GM19351 (cell line): ENCODE measurements around the gene PLAC1.
A peak's percentile ranks its signal among the peaks of the same experiment; 100 is the strongest.

Source experiments
- ATAC-seq: cut with Tn5 transposase; IDR thresholded peaks from one replicate; pipeline ENCODE4 v1.9.1; 2021; ENCODE audit warnings: mild to moderate bottlenecking, moderate library complexity; ENCODE audit not compliant: unreplicated experiment

Gene PLAC1

DNA sequence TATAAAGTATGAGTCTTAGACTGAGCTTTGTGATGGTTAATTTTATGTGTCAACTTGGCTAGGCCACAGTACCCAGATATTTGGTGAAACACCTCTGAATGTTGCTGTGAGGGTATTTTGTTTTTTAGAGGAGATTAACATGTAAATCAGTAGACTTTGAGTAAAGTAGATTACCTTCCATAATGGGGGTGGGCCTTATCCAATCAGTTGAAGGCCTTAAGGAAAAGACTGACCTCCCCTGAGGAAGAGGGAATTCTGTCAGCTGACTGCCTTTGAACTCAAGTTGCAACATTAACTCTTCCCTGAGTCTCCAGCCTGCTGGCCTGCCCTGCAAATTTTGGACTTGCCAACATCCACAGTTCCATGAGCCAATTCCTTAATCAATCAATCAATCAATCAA lies 66.0 kb downstream of the PLAC1 start:
- ATAC-seq, result no peak

DNA sequence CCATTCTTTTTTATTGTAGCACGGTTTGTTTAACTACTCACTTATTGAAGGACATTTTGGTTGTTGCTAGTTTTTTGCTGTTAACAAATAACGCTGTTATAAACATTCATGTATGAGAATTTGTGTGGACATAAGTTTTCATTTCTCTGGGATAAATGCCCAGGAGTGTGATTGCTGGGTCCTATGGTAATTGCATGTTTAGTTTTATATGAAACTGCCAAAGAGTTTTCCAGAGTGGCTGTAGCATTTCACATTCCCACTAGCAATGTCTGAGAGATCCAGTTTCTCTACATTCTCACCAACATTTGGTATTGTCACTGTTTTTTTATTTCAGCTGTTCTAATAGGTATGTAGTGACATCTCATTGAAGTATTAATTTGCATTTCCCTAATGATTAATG lies 66.8 kb downstream of the PLAC1 start:
- no peak for ATAC-seq

DNA sequence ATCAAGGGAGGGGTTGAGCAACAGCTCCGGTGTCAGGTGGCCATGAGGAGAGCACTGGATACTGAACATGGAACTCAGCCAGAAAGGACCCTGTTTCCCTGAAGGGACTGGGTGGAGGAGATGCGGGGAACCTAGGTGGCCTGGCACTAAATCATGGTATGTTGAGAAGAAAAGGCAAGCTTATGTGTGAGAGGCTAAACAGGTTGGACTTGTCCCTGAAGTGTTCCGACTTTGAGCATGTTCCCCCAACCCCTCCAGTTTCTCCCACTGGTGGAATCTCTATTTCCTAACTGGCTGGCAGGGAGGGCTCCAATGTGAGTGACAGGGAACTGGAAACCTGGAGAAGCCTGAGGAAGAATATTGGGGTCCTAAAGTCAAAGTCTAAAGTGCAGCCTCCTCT lies 69.5 kb downstream of the PLAC1 start:
- no peak for ATAC-seq

DNA sequence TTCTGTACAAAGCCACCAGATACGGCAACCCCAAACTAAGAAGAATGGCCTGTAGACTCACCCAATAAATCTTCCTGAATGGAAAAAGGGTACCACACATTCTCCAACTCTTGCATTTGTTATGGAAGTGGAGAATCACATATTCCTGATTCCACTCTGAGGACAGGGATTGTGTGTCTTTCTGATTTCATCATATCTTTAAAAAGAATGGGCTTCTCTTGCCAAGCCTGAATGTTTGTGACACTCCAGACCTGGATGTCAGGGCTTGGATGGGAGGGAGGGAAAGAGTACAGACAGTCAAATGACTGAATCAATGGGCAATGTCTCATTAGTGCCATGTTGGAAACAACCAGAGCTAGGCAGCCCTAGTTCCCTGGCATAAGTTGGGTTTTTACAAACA lies 77.4 kb downstream of the PLAC1 start:
- no peak for ATAC-seq

DNA sequence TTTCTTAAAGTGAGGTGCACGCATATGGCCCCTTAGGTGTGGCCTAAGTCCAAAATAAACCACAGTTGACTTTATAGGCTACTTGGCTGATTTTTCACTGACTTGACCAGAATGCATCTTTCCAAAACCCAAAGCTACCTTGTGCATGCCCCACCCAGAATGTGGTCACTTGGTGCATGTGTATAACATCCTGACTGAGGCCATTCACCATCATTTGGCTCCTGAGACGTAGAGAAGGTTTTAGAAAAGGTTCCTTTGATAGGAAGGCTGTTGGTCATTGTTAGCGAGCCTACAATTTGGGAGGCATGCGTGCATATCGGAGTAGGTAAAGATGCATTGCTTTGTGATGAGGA lies 84.6 kb downstream of the PLAC1 start:
- no peak for ATAC-seq

DNA sequence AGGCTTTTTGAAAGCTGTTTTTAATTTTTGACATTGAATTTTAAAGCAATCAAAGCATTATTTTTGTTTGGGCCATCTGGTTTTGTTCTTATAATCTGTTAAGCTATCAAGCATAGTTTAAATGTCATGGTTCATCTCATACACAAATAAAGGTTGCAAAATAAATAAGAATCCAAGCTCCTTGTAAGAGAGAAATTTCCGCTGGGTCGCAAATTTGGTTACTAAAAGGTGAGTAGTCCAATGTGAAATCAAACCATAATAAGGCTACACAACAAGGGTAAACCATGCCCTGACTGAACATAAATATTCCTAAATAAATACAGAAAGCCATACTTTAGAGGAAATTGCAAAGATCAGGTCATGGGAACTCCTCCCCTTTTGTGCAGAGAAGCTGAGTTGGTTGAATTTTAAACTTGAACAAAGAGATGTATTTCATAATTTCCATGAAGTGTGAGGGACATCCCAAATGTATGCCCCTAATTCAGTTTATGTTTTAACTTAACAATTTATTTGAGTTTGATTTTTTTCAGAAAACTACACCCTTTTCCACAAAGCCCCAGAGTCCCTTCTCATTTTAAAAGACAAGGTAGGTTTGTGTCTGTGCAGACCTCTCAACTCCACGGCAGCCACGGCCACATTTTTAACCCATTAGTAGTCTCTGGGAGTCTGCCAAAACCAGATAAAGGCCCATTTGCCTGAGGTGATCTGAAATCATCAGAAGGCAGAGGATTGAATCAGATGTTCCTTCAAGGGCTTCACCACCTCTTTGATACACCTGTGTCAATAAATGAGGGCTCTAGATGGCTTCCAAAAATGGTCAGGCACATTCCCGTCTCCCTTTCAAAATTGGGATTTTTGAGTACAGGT lies 85.2 kb downstream of the PLAC1 start:
- ATAC-seq, result no peak

DNA sequence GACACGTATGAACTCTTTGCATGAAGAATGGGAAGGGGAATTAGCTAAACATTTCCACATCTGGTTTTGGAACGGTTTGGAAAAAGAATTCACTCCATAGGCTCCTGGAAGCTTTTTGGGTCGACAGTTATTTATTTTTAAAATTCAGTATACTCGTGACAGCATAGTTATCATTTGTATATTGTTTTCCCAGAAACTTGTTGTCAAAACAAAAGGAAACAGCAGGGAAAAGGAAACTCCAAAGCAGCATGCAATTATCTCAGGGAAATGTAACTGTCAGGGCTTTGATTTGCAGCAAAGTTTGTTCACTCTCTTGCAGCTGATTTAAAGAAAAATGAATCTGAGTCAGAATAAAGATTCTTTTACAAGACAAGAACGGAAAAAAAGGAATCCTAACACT lies 86.5 kb downstream of the PLAC1 start:
- ATAC-seq, result no peak

DNA sequence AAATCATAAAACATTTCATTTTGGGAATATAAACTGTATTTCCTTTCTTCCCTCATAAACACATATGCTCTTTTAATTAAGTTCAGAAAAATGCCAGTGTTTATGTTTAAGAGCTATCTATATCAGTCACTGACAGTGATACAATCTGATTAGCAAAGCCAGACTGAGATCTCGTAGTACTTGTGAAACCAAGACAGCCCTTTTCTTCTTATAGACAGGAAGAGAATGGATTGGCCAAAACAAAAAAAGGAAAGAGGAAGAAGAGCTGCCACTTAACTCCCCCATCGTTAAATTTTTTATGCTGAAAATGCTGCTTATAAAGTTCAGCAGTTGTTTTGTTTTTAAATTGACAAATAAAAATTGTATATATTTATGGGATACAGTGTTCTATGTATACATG lies 87.4 kb downstream of the PLAC1 start:
- no peak for ATAC-seq

DNA sequence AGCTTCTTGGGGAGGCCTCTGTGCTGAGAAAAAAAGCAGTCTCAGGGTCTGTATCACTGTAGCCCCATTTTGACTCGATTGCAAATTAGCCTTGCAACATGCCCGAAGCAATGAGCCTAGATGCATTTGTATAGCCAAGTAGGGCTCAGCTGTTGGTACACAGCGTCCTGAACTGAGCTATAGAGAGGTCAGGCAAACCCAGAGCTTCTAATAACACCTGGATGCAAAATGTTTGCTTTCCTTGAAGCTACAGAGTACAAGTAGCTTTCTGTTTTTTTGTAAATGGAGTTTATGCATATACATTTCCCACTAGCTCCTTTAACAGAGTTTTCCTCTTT lies 87.8 kb downstream of the PLAC1 start:
- ATAC-seq, result no peak

DNA sequence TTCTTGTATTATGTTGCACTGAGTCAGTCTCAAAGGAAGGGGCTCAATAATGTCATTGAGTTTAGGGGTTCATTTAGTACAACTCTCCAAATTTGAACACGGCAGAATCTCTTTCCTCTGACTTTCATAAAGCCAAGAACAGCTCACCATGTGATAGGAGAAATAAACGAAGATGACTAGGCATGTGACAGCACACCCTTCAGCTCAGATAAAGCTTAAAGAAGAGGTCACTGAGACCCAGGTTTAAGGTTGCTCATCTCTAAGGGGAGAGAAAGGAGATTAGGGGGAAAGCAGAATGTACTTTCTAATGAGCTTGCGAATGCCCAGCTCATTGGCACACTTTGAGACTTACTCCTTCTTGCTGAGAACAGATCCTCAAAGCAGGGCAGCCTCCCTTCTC lies 89.0 kb downstream of the PLAC1 start:
- ATAC-seq, result no peak

DNA sequence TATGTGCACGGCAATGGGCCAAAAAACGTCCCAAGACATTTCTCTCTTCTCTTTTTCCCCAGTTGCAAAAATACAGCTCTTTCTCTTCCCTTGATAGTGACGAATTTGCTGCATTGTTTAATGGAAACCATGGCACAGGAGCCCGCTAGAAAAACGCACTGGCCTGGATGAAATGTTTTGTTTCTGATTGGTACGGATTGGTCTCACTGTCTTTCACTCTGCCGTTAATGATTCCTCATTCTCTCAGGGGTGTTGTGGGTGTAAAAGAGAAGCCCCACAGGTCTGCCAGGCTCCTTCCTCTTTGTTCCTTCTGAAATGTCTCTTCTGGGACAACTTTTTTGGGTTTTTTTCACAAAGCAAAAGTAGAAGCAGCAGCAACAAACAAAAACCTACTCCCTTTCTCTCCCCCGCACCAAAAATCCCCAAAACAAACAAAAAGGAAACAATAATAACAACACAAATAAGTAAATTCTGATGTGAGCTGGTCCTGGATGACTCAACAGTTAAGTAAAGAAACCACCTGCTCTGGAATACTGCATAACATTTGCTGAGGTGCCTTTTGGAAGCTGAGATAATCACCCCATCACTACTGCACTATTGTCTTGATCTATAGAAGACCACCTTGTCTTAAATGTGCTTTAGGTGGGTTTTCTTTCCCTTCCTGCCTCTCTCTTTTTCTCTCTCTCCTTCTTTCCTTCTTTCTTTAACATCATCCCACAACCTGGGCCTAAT lies 89.8 kb downstream of the PLAC1 start:
- no peak for ATAC-seq

DNA sequence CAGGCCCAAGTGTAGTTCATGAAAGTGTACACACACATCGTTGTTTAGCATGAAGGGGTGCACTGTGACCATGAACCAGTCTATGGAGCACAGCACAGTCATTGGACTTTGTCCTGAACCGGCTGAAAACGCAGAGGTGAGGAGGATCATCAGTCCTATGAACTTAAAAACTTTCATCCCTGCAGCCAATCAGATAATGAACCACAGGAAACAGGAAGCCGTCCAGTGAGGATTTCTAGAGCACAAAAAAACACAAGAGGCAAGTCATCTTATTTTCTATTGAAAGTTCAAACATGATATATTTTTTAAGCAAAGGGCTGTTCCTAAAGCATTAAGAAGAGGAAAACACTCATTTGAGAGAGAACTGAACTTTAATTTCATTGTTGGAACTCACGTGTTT lies 91.8 kb downstream of the PLAC1 start:
- ATAC-seq, result no peak

DNA sequence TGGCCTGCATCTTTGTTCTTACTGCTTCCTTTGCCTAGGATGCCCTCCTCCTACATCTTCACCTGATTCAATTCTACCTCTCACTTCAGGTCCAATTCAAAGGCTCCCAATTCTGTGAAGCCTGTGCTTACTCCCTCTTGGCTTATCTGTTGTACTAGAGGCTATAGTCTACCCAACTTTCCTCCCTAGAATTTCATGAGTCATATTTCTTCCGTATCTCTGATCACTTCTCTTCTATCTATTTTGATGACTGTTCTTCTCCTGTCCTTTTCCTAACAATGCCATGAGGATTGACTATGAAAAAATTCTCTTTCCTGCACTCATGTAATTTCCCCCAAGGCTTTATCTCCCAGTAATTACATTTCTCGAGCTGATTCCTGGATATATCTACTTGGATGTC lies 96.3 kb downstream of the PLAC1 start:
- no peak for ATAC-seq

DNA sequence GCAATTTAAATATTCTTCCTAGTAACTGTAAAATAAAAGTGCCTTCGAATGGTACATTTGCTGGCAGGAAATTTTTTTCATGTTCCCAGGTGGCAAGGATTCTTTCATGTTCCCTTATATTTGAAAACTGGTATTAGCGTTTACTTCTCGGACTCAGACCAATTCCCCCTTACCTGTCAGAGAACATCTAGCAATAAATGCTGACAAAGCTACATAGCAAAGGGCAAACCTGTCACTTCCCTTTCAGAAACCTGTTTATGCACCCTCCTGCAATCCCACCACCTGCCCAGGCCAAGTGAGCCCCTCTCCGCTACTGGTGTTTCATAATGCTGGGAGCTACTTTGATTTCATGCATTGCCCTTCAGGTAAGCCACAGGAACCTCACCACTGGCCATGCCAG lies 100.1 kb downstream of the PLAC1 start:
- ATAC-seq, result no peak

DNA sequence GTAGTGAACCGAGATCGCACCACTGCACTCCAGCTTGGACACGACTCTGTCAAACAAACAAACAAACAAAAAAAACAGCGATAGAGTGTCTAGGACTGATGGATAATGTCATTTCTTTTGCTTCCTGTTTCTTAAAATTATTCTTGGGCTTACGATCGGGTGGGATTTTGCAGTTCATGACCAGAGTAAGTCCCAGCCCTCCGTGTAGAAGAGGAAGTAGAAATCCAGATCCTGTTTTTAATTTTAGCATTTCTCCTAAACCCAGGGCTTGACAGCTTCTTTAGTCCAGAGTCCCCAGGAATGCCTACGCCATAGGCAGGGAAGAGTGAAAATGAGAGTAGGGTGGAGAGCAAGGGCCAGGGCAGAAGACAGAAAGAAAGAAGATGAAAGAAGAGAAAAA lies 104.0 kb downstream of the PLAC1 start:
- no peak for ATAC-seq

DNA sequence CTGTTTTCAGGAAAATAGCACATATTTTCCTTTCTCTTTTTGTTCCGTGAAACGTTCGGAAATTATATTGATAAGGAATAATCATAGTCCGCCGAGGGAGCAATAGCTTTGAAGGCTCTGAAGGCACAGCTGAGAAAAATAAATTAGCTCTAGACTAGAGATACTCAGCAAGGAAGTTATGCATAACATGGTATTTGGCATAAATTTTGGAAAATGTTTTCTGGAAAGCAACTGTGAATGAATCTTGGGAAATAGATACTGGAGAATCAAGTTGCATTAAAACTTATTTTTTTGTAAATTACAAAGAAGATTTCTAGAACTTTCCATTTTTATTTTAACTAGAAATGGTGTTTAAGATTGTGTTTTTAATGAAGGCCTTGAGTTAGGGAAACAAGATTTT lies 105.9 kb downstream of the PLAC1 start:
- no peak for ATAC-seq

DNA sequence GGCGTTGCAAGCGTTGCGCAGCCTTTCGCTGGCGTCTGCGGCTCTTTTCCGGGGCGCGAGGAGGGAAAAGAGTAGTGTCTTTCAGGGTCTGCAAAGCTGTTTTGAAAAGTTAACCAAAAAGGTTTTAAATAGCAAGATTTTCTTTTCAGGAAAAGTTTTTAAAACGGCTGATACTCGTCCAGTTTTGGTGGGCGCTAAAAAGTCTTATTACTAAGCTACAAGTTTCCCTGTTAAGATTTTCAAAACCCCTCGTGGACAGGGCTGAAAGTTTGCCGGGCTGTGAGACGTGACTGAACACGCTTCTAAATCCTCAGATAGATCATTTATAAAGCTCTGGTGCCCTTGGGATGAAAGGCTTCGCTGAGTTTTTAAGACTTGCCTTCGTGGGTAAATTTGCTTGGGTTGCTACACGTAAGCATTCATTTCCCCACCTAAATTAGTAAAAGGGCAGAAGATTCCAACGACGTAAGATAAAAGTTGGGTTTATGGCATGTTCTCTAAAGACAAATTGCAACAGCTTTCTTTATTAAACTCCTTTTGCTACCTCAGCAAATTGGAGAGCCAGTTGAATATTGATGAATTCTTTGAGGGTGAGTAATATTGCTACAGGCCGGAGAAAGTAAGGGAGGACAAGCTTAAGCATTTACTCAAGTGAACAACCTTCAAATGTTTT lies 106.8 kb downstream of the PLAC1 start:
- no peak for ATAC-seq

DNA sequence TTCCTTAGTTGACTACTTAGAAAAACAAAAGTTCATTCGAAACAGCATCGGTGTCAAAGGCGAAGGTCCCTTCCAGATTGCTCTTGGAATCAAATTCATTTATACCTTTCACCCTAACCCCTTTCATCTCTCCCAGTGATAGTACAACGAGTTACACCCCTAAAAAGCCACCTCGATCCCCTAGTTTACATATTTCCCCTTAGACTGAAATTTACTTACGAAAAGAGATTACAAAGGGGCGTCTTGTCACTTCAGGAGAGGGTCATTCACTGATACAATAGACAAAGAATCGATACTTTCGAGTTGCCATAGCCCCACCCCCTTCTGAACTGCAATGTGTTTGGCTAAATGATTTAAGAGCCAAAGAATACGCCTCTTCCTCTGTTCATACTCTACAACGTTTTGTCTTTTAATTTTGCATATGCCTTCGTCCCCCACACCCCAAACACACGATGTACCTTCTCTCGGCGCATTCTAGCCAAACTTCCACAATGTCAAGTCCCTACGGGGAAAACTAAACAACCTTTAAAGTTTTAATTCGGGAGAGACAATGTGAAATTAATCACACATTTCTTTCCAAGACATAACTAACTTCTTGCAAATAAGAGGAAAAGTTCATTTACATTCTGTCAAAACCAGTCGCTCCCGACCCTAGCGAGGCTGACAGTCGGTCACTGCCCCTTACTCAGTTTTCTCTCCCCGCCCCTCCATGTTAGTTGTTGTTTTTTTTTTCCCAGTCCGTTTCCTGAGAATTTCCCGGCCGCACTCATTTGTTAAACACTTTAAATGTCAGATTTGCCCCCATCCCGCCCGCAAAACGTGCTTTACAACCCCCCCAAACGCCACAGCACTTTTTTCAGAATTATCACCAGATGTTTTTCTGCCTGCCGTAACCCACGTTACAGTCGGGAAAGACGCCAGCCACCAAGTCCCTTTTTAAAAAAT lies 109.7 kb downstream of the PLAC1 start:
- peak; percentile 36 for ATAC-seq

DNA sequence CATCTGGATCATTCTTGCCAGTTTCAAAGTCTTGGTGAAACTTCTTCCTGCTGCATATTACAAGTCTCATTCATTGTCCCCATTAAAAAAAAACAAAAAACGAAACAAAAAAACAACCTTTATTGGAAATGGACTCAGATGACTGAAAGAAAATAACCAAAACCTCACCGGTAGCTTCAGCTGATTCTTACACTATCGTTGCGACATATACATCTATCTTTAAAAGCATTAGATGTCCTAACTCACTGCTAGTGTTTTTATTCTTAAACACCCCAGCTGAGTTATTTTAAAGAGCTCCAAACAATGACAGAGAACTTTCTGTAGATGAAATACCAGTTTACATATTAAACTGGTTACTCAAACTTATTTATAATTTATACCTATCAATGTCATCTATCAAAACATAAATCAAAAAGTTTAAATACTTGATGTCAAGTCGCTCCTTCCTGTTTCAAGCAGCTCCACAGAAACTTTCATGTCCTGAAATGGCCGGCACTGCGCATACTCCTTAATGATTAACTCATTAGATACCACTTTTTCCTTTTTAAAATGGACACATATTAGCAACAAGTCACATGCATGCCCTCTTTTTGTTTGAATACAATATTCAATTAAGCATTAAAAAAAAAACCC lies 111.1 kb downstream of the PLAC1 start:
- ATAC-seq, result no peak

DNA sequence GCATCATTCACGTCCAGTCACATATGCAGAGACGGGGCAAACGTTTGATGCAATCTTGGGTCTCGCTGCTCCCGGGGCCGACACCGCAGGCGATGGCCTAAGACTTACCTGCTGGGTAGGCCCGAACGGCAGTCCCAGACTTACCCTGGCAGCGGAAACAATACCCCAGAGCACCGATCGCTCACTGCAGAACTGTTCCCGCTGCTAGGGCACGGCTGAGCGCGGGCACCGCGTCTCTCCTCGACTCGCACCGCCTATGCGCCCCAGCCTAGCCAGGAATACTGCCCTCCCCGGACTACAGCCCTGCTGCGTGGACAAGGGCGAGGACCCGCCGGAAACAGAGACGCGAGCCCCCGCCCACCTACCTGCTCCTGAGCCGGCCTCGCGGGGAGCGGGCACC lies 112.1 kb downstream of the PLAC1 start:
- no peak for ATAC-seq

DNA sequence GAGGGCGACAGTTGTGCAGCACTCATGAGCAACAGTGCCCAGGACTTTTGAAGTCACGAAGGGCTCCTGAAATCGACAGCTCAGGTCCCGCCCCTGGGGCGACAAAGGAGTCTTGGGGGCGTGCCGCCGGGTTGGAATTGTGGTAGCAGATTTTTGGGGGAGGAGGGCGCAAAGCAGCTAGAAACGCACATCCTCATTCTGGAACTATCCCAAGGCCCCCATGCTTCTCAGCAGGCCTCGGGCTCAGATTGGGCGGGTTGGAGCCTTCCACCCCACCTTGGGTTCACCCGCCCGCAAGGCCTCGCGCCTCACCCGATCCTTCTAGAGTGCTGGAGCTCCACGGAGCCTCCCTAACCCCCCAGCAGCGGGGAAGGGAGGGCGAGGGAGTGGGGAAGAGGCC lies 112.8 kb downstream of the PLAC1 start:
- no peak for ATAC-seq
